Stimulated activated CD4-positive, alpha-beta T cell treated with anti-CD3 and anti-CD28 coated beads, Interleukin-2, amount 100 ng/mL, for 48 hours (primary cell): Measurements from ENCODE around the gene NETO2.
"Not testable (repeated sequence)": the region's sequence is repeated elsewhere in the genome, so short reads cannot be mapped to it uniquely, and the experiment has no call there.

Experiments
- DNase-seq, 2 donors: peaks; one replicate each; pipeline ENCODE4 v3.0.0-alpha.2; 2020

NETO2 gene

GRCh38 chr16:47063011-47063724, 80.6 kb downstream of the NETO2 start:
- no peak for DNase-seq

GRCh38 chr16:47061204-47061603, 82.5 kb downstream of the NETO2 start:
- no peak for DNase-seq

GRCh38 chr16:47060596-47060995, 83.1 kb downstream of the NETO2 start:
- DNase-seq, result no peak

DNA sequence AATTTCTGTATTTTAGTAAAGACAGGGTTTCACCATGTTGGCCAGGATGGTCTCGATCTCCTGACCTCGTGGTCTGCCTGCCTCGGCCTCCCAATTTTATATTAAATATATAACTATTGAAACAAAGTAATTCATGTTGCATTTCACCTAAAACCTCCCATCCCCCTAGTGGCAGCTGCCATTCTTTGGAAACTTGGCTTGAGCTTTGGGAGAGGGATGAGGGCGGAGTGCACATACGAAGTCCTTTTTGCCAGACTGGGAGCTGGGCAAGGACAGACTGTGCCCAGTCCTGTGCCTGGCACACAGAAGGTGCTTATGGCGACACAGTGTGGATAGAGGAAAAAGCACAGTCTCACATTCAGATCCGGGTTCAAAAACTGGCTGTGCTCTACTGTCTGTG, 83.8 kb downstream of the NETO2 start:
- DNase-seq, result no peak

- not testable (repeated sequence) for DNase-seq
These were observed 84.6 kb downstream of the NETO2 start for GRCh38 chr16:47059130-47059529.

- DNase-seq, result no peak
These were observed 85.3 kb downstream of the NETO2 start for GRCh38 chr16:47058295-47059086.

DNA sequence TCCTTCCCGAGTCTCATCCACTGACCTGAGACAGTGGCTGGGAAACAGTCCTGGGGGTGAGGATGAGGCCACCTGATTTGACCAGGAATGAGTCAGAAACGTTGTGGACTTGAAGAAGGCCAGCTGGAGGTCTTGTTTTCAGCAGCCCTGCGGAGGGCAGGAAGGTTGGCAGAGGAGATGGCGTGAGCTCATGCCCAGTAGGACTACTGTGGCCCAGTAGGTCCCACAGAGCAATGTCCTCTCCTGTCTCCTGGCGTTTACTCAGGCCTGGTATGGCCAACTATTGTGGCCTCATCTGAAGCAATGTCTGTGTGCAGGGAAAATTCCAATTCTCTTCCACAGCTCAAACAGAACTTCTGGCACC, 86.1 kb downstream of the NETO2 start:
- DNase-seq, result no peak

- DNase-seq, result no peak
These were observed 86.8 kb downstream of the NETO2 start for GRCh38 chr16:47056688-47057629.

GRCh38 chr16:47056061-47056460, 87.7 kb downstream of the NETO2 start:
- DNase-seq, result not testable (repeated sequence)

GRCh38 chr16:47055136-47055885, 88.4 kb downstream of the NETO2 start:
- no peak for DNase-seq

DNA sequence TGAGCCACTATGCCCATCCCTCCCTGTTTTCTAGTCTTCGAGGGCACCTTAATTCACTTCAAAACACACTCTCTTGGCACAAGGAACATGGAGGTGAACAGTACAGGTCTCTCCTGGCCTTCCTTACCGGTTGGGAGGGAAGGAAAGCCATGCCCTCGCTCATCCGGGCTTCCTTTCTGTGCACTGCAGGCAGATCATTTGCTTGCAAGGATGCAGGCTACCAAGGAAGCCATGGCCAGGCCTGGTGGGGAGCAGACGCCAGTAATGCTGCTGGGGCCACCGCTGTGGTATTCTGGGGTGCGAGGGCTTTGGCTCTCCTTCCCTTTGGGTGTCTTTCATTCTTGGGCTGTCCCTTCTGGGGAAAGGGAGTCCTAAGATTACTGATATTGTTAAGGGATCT, 89.4 kb downstream of the NETO2 start:
- DNase-seq, result no peak

GRCh38 chr16:47053895-47054294, 89.8 kb downstream of the NETO2 start:
- no peak for DNase-seq

DNA sequence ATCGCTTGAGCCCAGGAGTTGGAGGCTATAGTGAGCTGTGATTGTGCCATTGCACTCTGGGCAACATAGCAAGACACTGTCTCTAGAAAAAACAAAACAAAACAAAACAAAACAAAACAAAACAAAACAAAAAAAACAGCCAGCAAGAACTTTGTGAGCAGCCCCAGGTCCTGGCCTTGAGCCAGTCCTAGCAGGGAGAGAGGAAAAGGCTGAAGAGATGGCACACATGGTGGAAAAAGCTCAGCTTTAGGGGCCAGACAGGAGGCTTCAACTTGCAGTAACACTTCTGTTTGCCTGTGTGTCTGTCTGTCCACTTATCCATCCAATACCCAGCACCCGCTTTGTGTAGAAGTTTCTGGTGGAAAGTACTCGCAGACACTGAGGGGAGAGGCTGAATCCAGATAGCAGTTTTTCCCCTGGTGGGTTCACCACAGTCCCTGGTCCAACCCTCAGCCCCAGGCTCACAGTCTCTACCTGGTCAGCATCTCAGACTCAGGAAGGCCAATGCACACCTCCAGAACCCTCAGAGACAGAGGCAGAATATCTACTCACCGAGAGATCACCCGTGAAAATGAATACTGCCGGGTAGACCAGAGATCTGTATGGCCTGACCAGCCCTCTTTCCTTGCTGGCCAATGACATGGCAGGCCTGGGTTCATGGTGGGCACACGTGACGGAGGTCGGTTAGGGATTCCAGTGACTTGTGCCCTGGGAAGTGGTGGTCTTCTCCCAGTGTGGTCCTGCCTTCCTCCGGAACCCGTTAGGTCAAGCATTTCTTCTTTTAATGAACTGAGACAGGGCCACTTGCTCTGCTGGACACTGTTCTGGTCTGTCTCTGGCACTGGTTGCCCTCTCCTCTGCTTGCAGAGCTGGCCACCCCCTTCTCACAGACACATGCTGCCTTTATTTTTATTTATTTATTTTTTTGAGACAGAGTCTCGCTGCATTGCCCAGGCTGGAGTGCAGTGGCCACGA, 90.8 kb downstream of the NETO2 start:
- DNase-seq, result no peak

GRCh38 chr16:47051031-47051430, 92.7 kb downstream of the NETO2 start:
- no peak for DNase-seq

DNA sequence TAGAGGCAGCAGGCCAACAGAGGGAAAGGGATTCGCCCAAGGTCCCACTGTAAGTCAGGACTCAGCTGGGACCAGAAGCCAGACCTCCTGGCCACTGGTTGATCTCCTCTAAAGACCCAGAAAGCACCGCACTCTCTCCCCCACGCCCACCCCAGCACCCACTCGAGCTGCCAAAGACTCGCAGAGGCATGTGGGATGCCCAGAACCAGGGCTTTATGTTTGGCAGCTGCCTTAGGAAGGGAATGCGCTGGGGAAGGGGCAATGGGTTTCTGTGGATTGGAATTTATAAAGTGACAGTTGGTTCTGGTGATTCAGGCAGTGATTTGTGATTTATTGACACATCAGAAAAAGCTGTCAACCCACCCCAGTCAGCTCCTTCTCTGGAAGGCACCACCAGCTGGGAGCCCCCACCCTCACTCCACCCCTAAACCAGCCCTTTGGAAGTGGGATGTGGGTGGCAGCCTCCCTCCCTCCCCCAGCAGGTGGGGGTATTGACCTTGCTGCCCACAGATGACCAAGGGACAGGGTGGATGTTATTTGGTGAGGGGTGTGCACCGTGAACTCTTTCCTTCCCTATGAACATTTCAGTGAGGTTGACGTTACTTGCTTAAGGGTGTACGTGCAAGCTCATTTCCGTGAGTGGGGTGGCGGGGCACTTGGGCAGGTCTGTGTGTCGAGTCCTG, 93.7 kb downstream of the NETO2 start:
- no peak for DNase-seq

DNA sequence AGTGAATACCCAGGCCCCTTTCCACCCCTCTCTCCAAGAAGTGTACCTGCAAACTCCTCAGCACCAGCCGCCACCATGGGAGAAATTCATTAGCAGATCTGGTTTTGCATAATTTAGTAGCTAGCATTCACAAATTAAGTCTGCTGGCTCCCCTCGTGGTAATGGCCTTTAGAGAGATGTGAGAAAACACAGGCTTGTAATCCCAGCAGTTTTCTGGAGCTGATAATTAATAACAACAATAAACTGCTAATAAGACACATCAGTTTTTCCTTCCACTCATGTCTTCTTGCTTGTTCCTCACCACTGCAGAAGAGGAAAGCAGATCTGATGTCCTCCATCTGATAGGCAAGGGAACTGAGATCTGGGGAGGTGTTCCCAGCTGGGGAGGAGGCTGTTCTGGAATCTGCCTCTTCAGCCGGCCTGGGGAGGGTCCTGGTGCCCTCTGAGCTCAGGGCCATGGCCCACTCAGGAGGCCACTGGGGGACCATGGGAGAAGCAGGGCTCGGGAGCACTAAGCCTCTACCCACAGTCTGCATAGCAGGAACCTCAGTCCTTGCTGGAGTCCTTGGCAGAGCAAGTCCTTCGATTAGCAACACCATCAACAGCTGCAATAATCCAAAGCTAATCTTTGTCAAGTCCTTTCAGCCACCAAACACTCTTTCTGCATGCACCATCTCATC, 96.1 kb downstream of the NETO2 start:
- DNase-seq, result no peak

DNA sequence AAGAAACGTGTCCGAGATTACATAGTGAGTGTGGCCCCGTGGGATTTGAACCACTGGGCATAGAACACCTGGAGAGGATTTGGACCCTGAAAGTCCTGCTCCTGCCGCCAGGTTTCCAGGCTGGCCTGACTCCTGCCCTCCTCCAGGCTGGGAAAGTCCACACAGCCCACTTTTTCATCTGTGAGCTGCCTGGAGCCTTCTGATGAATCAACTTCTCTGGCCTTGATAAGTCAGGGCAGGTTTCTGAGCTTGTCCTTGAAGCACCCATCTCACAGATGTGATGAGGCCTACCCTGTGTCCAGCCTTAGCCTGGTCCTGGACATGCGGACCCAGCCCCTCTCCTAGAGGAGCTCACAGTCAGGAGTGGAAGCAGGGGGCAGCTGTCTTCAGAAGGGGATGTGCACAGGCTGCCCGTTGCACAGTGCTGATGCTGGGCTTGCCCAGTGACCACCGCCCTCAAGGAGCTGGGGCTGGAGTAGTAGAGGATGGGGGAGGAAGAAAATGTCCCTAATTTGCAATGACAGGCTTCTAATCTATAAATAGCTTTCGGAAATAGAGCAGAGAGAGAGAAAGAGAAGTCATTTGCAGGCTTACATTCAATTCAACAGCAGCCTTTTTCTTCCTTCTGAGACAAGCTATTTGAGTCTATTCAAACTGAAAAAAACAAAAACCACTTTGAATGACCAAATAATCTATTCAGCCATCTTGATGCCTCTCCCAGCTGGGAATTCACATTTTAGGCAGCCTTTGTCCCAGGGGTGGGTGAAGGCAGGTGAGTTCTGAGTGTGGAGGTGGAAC, 96.8 kb downstream of the NETO2 start:
- no peak for DNase-seq

GRCh38 chr16:47045459-47045858, 98.3 kb downstream of the NETO2 start:
- no peak for DNase-seq

- no peak for DNase-seq
These were observed 98.7 kb downstream of the NETO2 start for GRCh38 chr16:47045023-47045422.
